Measurements from ENCODE around the gene FHL2. TPM values are rescaled to one million over a fixed set of nuclear protein-coding genes. Genes with fewer than 3 reads are reported as not detected.
"Not testable (repeated sequence)": the region's sequence is repeated elsewhere in the genome, so short reads cannot be mapped to it uniquely, and the experiment has no call there.

Gene FHL2
- 64.0 TPM for total RNA-seq (ENCODE audit: insufficient read depth, low replicate concordance)

GRCh38 chr2:105398336-105399206, at the start of gene FHL2:
Gene FHL2 (minus strand): TSS chr2:105399051. CDS start chr2:105386516, 12,535 bp downstream.
- peak; percentile 79 for DNase-seq (ENCODE audit: low spot score)

- no peak for DNase-seq (ENCODE audit: low spot score)
Measured at GRCh38 chr2:105447476-105447875, 48.6 kb upstream of the FHL2 start.

GRCh38 chr2:105446501-105446900, 47.6 kb upstream of the FHL2 start:
- DNase-seq (ENCODE audit: low spot score), result no peak

GRCh38 chr2:105445976-105446375, 47.1 kb upstream of the FHL2 start:
- no peak for DNase-seq (ENCODE audit: low spot score)

DNA sequence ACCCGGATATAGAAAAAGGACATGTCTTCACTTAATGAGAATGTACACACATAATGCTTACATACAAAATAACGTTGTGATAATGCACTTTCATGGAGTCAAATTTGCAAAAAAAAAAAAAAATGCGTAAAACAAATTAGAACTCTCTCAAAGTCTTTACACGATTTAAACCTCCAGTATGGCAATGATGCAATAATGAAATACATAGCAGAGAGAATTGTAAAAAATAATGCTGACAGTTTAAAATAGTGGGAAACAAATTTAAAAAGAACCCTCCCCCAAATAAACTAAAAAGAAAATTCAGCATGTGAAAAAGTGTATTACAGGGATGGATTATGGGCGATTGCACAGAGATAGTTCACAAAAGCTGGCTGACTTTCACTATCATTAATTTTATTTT, 46.6 kb upstream of the FHL2 start:
- no peak for DNase-seq (ENCODE audit: low spot score)

DNA sequence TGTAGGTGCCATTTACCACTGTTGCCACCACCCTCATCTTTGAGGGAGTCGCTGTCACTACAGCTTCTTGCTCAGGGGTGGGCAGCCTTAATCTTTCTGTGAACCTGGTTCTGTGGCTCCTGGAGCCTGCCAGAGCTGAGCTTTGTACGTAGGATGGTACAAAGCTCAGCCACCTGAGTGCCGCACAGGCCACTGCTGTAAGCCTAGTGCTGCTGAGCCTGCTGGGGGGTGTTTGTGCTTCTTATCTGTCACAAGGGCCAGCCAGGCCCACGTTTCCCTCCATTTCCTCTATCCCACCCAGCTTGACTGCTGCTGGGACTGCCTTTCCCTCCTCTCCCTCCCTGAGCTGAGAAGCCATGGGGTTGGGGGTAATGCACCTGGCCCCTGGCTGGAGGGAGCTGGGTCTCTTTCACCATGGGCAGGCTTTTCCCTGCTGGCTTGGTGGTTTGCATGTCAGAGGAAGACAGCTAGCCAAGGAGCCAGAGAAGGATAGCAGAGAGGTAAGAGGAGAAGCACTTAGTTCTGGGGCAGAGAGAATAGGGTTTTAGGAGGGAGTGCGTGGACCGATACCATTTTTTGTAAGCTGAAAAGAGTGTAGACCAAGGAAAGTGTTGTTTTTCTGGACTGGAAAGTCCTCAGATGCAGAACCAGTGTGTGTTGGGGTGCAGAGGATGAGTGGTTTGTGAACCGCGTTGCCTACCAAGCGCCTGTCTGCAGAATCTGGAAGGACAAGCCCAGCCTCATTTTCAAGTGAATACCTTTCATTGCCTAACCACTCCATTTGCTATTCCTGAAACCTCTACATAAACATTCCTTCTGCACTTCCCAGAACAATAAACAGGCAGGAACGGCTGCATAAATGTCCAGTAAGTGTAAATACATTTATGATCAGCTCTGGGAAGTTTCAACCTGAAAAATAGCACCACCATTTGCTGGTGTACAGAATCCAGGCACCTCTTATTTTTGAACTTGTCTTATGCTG, 45.1 kb upstream of the FHL2 start:
- DNase-seq (ENCODE audit: low spot score), result no peak

DNA sequence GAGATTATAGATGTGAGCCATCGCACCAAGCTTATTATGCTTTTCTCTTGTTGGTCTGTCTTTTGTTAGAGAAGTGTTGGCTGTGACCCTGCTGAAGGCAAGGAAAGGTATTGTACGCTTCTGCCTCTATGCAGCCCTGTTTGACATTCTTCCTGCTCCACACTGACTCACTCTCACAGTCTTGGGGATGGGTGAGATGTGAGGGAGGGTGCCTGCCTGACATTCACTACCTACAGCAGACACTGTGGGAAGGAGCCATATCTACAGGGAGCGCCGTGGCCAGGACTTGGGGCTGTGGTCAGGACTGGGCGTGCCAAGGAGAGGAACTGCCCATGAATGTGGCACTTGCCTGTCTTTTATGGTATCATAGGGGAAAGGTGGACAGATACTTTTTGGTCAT, 43.9 kb upstream of the FHL2 start:
- DNase-seq (ENCODE audit: low spot score), result no peak

- DNase-seq (ENCODE audit: low spot score), result peak; percentile 35
Measured at GRCh38 chr2:105442056-105442455, 43.2 kb upstream of the FHL2 start.

DNA sequence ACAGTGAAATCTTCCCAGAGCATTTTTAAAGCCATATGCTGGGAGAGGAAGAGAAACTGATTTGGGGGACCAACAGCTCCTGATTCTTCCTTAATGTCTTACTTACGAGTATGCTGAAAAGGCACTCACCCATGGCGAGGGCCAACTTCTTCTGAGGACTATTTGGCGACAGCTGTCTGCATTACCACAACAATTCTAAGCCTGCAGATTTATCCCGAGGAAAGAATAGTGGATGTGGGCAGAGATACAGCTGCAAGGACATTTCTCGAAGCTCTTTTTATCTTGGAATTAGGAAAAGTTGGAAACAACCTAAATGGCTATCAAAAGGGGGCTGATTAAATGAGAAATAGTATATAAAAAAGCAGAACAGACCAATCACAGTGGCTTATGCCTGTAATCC, 40.3 kb upstream of the FHL2 start:
- DNase-seq (ENCODE audit: low spot score), result peak; percentile 59

GRCh38 chr2:105438104-105438929, 39.5 kb upstream of the FHL2 start:
- DNase-seq (ENCODE audit: low spot score), result peak; percentile 71

GRCh38 chr2:105437708-105438103, 38.9 kb upstream of the FHL2 start:
- peak; percentile 9 for DNase-seq (ENCODE audit: low spot score)

GRCh38 chr2:105432749-105433148, 33.9 kb upstream of the FHL2 start:
- DNase-seq (ENCODE audit: low spot score), result no peak

DNA sequence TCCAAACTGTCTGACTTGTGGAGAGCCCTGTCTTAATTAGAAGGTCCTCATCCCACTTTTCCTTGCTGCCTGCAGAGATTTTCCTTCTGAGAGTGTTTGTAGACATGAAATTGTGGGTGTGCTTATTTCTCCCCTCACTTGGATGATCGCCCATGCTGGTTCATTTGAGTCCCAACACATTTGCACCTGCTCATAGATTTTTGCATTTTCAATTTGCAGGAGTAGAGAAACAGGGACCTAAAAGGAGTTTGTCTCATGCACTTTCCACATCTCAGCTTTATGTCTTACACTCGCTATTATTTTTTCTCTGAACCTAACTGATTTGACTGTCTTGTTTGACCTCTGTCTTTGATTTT, 33.2 kb upstream of the FHL2 start:
- DNase-seq (ENCODE audit: low spot score), result no peak

DNA sequence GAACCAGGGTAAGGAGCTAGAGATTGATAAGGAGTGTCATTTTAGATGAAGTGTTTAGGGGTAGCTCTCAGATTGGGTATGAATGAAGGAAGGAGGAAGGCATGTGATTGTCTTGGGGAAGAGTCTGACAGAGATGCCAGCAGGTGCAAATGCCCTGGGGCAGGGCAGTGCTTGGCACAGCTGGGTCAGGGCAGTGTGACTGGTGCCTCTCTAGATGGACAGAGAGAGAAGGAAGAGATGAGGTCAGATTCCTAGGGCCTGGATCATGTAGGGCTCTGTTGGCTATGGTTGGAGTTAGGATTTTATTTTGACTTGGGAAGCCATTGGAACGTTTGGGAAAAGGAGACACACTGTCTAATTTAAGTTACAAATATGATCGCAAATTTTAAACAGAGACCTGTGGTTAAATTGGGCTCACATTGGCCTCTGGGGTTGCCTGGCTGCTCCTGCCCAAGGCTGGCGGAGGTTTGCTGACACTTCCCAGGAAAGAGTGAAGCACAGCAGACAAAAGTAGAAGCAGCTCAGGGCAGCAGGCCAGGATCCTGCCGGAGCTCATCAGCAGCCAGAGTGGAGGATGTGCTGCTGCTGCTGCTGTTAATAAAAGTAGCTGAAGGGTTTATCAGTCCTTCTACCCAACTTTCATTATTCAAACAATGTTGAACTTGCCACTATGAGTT, 32.7 kb upstream of the FHL2 start:
- DNase-seq (ENCODE audit: low spot score), result peak; percentile 76

GRCh38 chr2:105428387-105429018, 29.7 kb upstream of the FHL2 start:
- DNase-seq (ENCODE audit: low spot score), result peak; percentile 40

DNA sequence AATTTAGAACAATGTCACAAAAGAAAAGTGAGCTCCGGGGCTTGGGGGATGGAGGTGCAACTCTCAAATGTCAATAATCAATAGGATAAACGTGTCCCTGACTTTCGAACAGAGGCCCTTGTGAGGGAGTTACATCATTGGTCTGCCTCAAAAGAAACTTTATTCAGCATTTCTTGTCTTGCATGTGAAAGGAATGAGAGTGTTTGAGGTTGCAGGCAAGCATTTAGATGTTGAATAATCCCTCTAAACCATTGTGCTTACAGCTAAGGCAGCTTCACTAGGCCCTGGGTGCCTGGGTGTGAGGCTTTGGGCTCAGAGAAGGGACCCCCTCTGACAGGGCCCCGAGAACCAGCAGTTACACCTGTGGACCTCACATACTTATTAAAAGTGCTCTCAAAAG, 28.6 kb upstream of the FHL2 start:
- DNase-seq (ENCODE audit: low spot score), result no peak

DNA sequence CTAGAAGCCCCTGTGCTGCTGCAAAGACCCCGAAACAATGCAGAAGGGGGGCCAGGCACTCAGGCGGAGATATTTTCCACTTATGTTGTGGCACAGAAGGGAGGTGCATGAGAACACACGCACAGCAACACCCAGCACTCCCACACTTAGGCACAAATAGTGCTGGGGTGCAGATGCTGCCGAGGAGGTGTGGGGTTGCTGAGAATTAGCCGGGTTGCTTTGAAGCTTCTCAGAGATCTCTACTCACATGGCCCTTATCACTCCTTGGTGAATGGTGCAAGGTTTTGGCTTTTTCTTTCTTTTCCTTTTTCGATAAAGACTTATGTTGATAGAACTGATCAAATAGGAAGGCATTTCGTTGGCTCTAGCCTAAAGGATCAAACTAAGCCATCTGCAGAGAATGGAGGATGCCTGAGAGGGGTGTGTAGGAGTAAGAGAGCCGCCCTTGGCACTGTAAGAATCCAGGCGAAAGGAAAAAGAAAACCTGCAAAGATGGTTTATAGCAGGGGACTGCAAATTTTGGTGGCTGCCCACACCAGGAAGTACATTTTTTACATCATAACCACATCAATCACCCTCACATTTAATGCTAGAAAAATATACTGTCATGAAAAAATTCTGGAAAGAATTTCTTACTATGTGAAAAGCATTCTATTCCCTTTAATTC, 27.9 kb upstream of the FHL2 start:
- DNase-seq (ENCODE audit: low spot score), result no peak

DNA sequence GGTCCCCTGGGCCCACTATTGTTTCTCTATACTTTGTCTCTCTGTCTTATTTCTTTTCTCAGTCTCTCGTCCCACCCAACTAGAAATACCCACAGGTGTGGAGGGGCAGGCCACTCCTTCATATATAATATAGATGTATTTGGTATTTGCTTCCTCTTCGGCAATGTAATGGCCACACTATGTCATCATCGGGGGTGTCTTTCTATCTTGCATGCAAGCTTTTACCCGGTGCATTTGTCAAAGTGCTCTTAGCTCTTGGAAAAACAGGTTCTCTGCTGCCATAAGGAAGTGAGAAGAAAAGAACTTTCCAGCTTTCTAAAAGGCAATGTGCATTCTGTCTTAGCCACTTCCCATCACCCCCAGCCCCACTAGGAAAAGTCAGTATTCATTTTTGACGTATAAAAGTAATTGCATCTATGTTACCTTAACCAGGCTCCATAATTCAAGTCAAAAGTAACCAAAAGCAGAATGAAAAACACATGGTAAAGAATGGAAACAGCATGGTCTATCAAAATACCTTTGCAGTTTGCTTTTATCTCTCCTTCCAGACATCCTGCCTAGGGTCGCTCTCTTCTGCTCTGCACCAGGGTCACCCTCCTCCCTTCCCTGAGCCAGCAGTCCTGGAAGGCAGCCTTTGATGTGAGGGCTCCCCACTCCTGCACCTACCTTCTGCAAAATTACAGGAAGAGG, 27.2 kb upstream of the FHL2 start:
- no peak for DNase-seq (ENCODE audit: low spot score)

DNA sequence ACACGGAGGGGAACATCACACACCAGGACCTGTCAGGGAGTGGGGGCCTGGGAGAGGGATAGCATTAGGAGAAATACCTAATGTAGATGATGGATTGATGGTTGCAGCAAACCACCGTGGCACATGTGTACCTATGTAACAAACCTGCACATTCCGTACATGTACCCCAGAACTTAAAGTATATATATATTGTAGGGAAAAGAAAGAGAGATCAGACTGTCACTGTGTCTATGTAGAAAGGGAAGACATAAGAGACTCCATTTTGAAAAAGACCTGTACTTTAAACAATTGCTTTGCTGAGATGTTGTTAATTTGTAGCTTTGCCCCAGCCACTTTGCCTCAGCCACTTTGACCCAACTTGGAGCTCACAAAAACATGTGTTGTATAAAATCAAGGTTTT, 26.0 kb upstream of the FHL2 start:
- DNase-seq (ENCODE audit: low spot score), result not testable (repeated sequence)

Data from umbilical cord (tissue), 2 donors.